Nephron (organoid): ENCODE data around the gene TIAM1.

Experiments
- H3K27ac Mint-ChIP-seq, 3 experiments: 2 replicates each; pipeline ENCODE4 v1.8.0; 2020; ENCODE audit warnings: mixed read lengths in 3 of 3, mild to moderate bottlenecking in 2 of 3, moderate library complexity in 1 of 3
- H3K27me3 Mint-ChIP-seq: 2 replicates; pipeline ENCODE4 v1.8.0; 2021; ENCODE audit warnings: low read depth, mild to moderate bottlenecking, moderate library complexity, mixed read lengths
- H3K36me3 Mint-ChIP-seq: 2 replicates; pipeline ENCODE4 v1.8.0; 2020; ENCODE audit warnings: low read depth, mixed read lengths
- H3K4me1 Mint-ChIP-seq: 2 replicates; pipeline ENCODE4 v1.8.0; 2020; ENCODE audit warnings: mixed read lengths
- H3K4me3 Mint-ChIP-seq, 3 experiments: 2 replicates each; pipeline ENCODE4 v1.8.0; 2020; ENCODE audit warnings: mild to moderate bottlenecking in 3 of 3, mixed read lengths in 3 of 3, moderate library complexity in 2 of 3
- H3K9me3 Mint-ChIP-seq: 2 replicates; pipeline ENCODE4 v1.8.0; 2020; ENCODE audit warnings: mixed read lengths
- TF ChIP-seq, protein P1 (sequence below), 3 experiments: fragments of 200-600 bp; sonication (generic); IDR thresholded peaks; one replicate each; pipeline ENCODE4 v1.5.0; 2021; ENCODE audit warnings: antibody characterized with exemption in 3 of 3; ENCODE audit not compliant: unreplicated experiment in 3 of 3

TIAM1 gene

DNA sequence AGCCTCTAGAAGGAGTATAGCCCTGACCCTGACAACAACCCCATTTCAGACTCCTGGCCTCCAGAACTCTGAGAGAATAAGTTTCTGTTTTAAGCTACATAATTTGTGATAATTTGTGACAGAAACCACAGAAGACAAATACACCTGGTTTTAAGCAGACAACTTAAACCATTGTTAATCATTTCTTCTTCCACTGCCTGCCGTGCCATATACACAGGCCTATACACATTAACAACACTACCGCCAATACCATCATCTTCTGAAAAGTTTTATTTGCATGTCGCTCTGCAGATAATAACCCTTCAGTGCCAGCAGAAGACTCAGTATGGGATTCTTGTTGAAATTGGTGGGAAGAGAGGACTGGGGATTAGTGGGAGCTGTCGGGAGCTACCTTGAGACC lies 265.8 kb downstream of the TIAM1 start:
- TF ChIP-seq, protein P1, sequence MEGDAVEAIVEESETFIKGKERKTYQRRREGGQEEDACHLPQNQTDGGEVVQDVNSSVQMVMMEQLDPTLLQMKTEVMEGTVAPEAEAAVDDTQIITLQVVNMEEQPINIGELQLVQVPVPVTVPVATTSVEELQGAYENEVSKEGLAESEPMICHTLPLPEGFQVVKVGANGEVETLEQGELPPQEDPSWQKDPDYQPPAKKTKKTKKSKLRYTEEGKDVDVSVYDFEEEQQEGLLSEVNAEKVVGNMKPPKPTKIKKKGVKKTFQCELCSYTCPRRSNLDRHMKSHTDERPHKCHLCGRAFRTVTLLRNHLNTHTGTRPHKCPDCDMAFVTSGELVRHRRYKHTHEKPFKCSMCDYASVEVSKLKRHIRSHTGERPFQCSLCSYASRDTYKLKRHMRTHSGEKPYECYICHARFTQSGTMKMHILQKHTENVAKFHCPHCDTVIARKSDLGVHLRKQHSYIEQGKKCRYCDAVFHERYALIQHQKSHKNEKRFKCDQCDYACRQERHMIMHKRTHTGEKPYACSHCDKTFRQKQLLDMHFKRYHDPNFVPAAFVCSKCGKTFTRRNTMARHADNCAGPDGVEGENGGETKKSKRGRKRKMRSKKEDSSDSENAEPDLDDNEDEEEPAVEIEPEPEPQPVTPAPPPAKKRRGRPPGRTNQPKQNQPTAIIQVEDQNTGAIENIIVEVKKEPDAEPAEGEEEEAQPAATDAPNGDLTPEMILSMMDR (IDR thresholded peaks at IDR 0.05; ENCODE audit: unreplicated experiment in 3 of 3), result no peak
- H3K27me3 Mint-ChIP-seq, result peaks cover 9% of the 10 kb centered on the region
- no peaks in the 10 kb centered on the region for H3K9me3 Mint-ChIP-seq
- no peaks in the 10 kb centered on the region for H3K36me3 Mint-ChIP-seq
- no peak overlapping the region for H3K4me3 Mint-ChIP-seq
- no peak overlapping the region for H3K27ac Mint-ChIP-seq
- no peaks in the 10 kb centered on the region for H3K4me1 Mint-ChIP-seq

DNA sequence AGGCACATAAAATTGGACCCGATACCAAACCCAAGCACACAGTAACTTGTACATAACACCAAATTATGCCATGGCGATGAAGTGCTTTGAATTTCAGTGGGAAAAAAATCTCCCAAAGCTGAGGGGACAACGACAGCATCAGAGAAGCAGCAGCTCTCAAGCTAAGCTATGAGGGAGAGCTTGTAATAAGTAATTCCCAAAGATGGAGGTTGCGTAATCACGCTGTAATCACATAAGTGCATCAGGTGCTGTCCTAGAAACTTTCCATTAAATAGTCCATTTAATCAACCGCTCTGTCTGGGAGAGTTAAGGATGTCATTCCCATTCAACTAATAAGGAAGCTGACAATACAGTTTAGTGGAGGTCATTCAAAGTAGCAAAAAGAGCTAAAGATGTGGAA lies 268.2 kb downstream of the TIAM1 start:
- Mint-ChIP-seq H3K4me3 (no peak overlapping the region), H3K27me3 (peaks cover 3% of the 10 kb centered on the region), H3K36me3 (no peaks in the 10 kb centered on the region), H3K9me3 (peaks cover 4% of the 10 kb centered on the region), H3K27ac (no peak overlapping the region), H3K4me1 (no peaks in the 10 kb centered on the region)
- TF ChIP-seq, protein P1 (IDR thresholded peaks at IDR 0.05; ENCODE audit: unreplicated experiment in 3 of 3), result no peak

DNA sequence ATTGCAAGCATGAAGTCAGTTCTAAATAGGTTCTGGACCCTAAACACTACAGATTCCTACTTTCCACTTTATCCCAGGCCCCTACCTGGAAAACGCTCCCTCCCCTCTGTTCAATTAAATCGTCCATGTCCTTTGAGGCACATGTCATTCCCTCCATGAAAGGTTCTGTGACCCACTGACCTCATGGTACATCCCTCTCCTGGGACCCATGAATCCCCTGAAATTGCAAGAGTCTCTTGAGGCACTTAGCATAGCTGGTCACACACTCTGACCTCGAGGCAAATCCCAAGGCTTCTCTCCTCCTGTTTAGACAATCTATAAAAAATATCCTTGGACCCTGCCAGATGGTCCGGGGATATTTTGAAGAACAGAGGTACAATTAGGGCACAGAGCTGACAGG lies 271.5 kb downstream of the TIAM1 start:
- Mint-ChIP-seq H3K9me3 (peaks cover 4% of the 10 kb centered on the region), H3K27ac (no peak overlapping the region), H3K4me1 (no peaks in the 10 kb centered on the region), H3K27me3 (peaks cover 3% of the 10 kb centered on the region), H3K4me3 (no peak overlapping the region), H3K36me3 (no peaks in the 10 kb centered on the region)
- TF ChIP-seq, protein P1 (IDR thresholded peaks at IDR 0.05; ENCODE audit: unreplicated experiment in 3 of 3), result no peak
